SH-SY5Y (cell line): ENCODE results near the gene NCKAP5L.

ENCODE experiments used
- GATA2 ChIP-seq: IDR thresholded peaks from 2 replicates; pipeline ENCODE4 v1.6.1; 2011; ENCODE audit warnings: mild to moderate bottlenecking, low read depth, low read length
- GATA3 ChIP-seq: IDR thresholded peaks from 2 replicates; pipeline ENCODE4 v1.6.1; 2011; ENCODE audit warnings: low read depth, mild to moderate bottlenecking, low read length, moderate library complexity

Gene NCKAP5L

DNA sequence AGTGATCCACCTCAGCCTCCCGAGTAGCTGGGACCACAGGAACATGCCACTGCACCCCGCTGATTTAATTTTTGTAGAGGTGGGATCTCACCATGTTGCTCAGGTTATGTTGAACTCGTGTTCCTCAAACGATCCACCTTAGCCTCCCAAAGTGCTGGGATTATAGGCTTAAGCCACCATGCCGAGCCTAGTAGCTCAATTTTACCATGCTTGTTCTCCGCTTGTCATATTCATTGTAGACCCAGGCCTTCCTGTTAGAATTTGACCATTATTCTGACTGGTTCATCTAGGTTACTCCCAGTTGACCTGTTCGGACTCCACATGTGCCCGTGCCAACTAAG lies 62.1 kb downstream of the NCKAP5L start:
- no peak for TF ChIP-seq GATA2
- TF ChIP-seq GATA3, result no peak

- TF ChIP-seq GATA3 (no peak), GATA2 (no peak)
Measured at GRCh38 chr12:49764126-49764525, 64.1 kb downstream of the NCKAP5L start.

DNA sequence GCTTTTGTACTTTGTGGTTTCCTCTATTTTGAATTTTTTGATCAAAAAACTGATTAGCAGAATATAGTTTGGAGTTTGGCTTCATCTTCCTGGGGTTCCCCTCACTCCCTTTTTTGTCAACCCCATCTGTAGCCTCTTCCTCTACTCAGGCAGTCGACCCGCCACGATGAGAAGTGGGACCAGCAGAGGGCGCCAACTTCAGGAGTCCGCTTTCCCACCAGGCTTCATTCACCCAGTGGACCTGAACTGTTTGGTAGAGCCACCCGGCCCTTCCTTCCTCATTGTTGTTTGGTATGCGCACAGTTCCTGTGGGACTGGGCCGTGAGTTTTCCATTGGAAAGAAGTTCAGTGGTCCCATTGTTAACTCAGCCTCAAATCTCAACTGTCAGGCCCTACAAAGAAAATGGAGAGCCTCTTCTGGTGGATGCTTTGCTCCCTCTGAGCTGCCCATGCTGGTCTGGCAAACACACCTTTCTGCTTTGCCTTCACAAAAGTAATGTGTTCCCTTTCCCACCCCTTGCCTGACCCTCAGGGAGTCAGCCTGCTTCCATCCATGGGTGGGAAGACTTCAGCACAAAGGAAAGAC lies 65.1 kb downstream of the NCKAP5L start:
- TF ChIP-seq GATA2 (no peak), GATA3 (no peak)

GRCh38 chr12:49762468-49762847 lies 65.8 kb downstream of the NCKAP5L start:
- TF ChIP-seq GATA3 (no peak), GATA2 (no peak)

DNA sequence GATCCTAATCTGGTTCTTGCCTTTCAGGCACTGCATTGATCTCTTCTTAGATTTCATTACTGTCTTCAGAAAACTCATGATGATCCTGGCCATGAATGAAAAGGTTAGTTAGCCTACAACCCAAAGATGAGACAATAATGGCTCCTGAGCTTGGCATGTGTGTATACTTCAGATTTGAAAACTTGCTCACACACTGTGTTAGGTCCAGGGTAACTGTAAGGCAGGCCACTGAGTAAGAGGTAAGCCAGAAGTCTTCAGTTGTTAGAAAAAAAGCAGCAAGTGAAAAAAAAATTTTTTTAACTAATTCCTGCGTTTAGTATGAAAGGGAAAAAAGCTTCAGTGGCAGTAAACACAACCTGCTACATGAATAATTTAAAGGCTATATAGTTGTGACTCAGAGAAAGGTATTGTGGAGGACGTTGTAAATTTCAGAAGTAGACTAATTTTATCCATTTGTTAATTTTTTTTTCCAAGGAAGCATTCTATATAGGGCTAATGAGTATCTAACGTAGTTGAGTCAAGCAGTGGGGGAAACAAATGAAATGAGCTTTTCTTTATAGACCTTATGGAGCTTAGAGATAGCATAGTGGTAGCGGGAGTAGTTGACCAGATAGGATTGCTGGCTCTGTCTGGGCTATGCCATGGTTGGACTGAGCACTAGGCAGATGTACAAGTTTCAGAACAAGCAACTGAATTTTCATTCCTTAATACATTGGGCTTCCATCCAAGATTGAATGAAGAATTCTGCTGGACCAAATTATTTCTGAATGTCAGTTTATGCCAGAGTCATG lies 66.3 kb downstream of the NCKAP5L start:
- TF ChIP-seq GATA2, result no peak
- no peak for TF ChIP-seq GATA3

DNA sequence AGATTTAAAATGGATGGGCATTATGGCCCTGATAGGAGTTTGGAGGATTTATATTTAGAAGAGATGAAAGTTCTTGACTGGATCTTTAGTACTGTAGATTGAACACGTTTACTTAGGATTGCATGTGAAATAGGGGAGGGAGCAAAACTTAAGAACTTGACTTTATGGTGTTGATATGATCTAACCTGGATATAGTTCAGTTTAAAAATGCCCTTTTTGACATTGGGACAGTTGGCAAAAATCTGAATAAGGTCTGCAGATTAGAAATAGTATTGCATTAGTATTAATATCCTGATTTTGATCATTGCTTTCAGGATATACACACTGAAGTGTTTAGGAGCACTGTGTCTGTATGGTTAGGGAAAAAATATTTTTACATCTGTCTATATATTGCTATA lies 77.2 kb downstream of the NCKAP5L start:
- TF ChIP-seq GATA3 (no peak), GATA2 (no peak)

DNA sequence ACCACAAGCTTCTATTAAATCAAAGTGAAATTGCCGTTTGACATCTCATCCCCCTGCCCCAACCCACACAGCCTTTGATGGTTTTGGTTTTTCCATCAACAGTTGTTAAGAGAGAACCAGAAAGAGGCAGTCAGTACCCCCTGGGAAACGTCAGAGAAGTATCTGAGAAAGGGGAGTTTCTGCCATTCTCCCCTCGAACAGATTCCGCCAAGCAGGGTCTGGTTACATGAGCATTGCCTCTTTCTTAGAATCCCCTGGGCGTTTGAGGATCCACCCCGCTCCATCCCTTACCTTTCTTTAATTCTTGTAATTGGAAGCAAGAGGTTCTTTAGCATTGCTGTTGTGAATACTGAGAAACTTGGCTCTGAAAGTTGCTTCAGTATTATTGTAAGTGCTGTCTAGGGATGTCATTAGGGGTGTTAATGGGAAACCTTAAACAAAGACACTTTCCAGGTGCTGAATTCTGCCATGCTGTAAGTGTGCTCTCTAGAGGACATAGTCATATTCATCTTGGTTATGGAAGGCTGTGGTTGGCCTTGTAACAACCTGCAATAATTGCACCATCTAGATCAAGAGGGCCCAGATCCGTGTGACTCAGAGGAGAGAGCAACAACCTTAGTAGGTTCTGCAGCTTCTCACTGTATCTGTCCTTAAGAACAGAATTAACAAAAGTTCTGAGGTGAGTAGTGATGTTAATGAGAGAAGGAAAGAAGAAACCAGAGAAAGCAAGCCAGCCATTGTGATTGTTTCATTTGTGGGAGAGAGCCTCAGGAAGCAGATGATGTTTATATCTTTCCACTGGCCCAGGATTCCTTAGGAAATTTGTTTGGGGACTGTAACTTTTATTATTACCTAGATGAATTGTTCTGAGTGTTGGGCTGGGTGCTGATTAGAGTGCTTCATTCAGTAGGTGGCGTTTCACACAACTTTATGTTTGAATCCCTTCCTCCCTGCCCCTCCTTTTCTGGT lies 77.9 kb downstream of the NCKAP5L start:
- TF ChIP-seq GATA2 (no peak), GATA3 (no peak)

DNA sequence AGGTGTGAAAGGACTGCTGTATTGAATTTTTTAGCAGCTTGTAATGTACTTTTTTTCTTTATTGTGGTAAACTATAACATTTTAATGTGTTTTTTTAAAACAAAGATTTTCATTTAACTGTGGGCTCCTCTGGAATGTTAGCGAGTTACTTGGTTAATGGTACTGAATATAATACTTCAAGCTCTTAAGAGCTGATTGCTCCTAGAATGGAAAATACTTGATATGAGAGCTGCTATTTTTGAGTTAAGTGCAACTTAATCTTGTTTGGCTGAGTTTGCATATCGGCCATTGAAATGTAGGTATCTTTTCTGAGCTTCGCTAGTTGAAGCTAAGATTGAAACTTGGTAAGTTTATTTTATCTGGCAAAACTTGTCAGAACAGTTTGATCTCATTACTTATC lies 79.4 kb downstream of the NCKAP5L start:
- TF ChIP-seq GATA2 (no peak), GATA3 (no peak)

- TF ChIP-seq GATA3 (no peak), GATA2 (no peak)
Measured at GRCh38 chr12:49748306-49748705, 79.9 kb downstream of the NCKAP5L start.

- TF ChIP-seq GATA3, result no peak
- TF ChIP-seq GATA2, result no peak
Measured at GRCh38 chr12:49744363-49744885, 83.8 kb downstream of the NCKAP5L start.

DNA sequence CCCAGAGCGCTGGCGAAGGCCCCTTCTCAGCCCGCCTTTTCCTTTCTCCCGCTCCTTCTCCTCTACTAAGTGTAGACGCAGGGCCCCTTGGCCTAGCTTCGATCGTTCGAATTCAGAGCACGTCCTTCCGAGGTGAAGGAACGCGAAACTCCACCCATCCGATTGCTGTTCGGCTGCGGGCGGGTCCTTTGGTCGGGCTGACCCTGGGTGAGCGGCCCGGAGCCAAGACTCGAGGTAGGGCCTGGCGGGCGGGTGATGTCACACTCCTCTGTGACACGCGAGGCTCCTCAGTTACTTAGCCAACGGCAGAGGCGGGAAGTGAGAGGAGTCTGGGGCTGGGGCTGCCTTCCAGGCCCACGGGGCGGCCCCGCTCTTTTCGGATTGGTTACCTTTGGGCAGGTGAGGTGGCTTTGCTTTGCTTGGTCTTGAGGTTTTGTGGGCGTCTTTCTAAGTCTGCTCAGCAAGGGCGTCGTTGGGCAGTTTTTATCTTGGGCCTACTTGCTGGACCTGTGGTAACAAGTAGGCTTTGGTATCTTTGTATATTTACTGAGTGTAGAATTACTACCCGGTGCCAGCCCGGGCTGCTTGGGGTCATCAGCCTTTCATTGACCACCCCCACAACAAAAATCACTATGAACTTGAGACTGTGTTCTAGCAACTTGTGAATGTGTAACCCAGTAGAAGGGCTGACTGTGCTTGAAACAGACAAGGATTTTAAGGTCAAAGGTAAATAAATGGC lies 86.2 kb downstream of the NCKAP5L start:
- TF ChIP-seq GATA2 (no peak), GATA3 (no peak)
